Activated T-helper 1 cell treated with anti-CD3 and anti-CD28 coated beads, Interleukin-12 subunit alpha, Interleukin-12 subunit beta, Interleukin-2, Interleukin-4 antibody, amounts not matched to agents 30 ng/mL and 10 ng/mL and 1 ng/mL, durations not matched to agents 14 hours and 24 hours and 36 hours (primary cell): ENCODE data around the gene TMEM61. TPM values are rescaled to one million over a fixed set of nuclear protein-coding genes. Genes with fewer than 3 reads are reported as not detected.

Experiments
- DNase-seq: peaks from one replicate; pipeline ENCODE4 v3.0.0; 2021; ENCODE audit warnings: low spot score
- H3K27ac Mint-ChIP-seq: one replicate; pipeline ENCODE4 v1.8.0; 2021; ENCODE audit warnings: mild to moderate bottlenecking, mixed read lengths
- H3K27me3 Mint-ChIP-seq: one replicate; pipeline ENCODE4 v1.8.0; 2022; ENCODE audit warnings: mild to moderate bottlenecking, moderate library complexity, mixed read lengths; ENCODE audit not compliant: insufficient read depth
- H3K36me3 Mint-ChIP-seq: one replicate; pipeline ENCODE4 v1.8.0; 2021; ENCODE audit warnings: low read depth, mixed read lengths
- H3K4me1 Mint-ChIP-seq: one replicate; pipeline ENCODE4 v1.8.0; 2021; ENCODE audit warnings: low read depth, mixed read lengths
- H3K4me3 Mint-ChIP-seq: one replicate; pipeline ENCODE4 v1.8.0; 2021; ENCODE audit warnings: mild to moderate bottlenecking, moderate library complexity, mixed read lengths
- H3K9me3 Mint-ChIP-seq: one replicate; pipeline ENCODE4 v1.8.0; 2021; ENCODE audit warnings: mixed read lengths
- intact Hi-C: fragments of 100-400 bp; cut with micrococcal nuclease; formaldehyde crosslinking; loops from one replicate; pipeline ENCODE4 v1.15.1; 2024
- total RNA-seq: library from RNA; stranded (reverse); gene quantifications from 2 replicates; pipeline ENCODE4 v1.2.3, GENCODE V29; 2022

TMEM61 gene
- total RNA-seq, 1 donor from 2014 or later: not detected

- no peak overlapping the region for H3K4me3 Mint-ChIP-seq
These were observed 20.9 kb downstream of the TMEM61 start for GRCh38 chr1:55001311-55001710.

GRCh38 chr1:55002686-55003085 lies 22.3 kb downstream of the TMEM61 start:
- intact Hi-C loops: no loop called here
- Mint-ChIP-seq H3K27me3 (peaks cover 9% of the 10 kb centered on the region), H3K36me3 (no peaks in the 10 kb centered on the region), H3K4me3 (no peak overlapping the region), H3K4me1 (no peaks in the 10 kb centered on the region), H3K27ac (no peak overlapping the region), H3K9me3 (no peaks in the 10 kb centered on the region)
- no peak for DNase-seq

More at GRCh38 chr1:55001311-55001710, 20.9 kb downstream of the TMEM61 start:
- intact Hi-C loops: no loop called here
- H3K27me3 Mint-ChIP-seq: peaks cover 19% of the 10 kb centered on the region
- peaks cover 3% of the 10 kb centered on the region for H3K4me1 Mint-ChIP-seq
- DNase-seq: no peak
- no peaks in the 10 kb centered on the region for H3K36me3 Mint-ChIP-seq
- H3K27ac Mint-ChIP-seq: no peak overlapping the region
- H3K9me3 Mint-ChIP-seq: no peaks in the 10 kb centered on the region

GRCh38 chr1:55005351-55006140 lies 25.1 kb downstream of the TMEM61 start:
- no peak for DNase-seq
- no peaks in the 10 kb centered on the region for H3K9me3 Mint-ChIP-seq
- no peak overlapping the region for H3K27ac Mint-ChIP-seq
- peaks cover 1% of the 10 kb centered on the region for H3K27me3 Mint-ChIP-seq
- intact Hi-C loops: no loop called here
- H3K4me3 Mint-ChIP-seq: no peak overlapping the region
- H3K4me1 Mint-ChIP-seq: no peaks in the 10 kb centered on the region
- no peaks in the 10 kb centered on the region for H3K36me3 Mint-ChIP-seq

- no peaks in the 10 kb centered on the region for H3K9me3 Mint-ChIP-seq
These were observed 26.5 kb downstream of the TMEM61 start for GRCh38 chr1:55006931-55007330.

GRCh38 chr1:55007625-55008024 lies 27.2 kb downstream of the TMEM61 start:
- Mint-ChIP-seq H3K9me3 (no peaks in the 10 kb centered on the region), H3K36me3 (no peaks in the 10 kb centered on the region), H3K4me3 (no peak overlapping the region)

More at GRCh38 chr1:55006931-55007330, 26.5 kb downstream of the TMEM61 start:
- Mint-ChIP-seq H3K4me3 (no peak overlapping the region), H3K4me1 (no peaks in the 10 kb centered on the region), H3K27ac (no peak overlapping the region), H3K36me3 (no peaks in the 10 kb centered on the region), H3K27me3 (peaks cover 2% of the 10 kb centered on the region)
- no peak for DNase-seq
- intact Hi-C loops: loop anchor here (1.0 kb wide), 2 partner anchors 21 to 31 kb away; no protein-coding TSS in a partner anchor

GRCh38 chr1:55010194-55010886 lies 29.9 kb downstream of the TMEM61 start:
- H3K4me3 Mint-ChIP-seq: no peak overlapping the region
- DNase-seq: no peak
- intact Hi-C loops: no loop called here
- no peaks in the 10 kb centered on the region for H3K36me3 Mint-ChIP-seq
- H3K27ac Mint-ChIP-seq: no peak overlapping the region
- H3K4me1 Mint-ChIP-seq: no peaks in the 10 kb centered on the region
- H3K27me3 Mint-ChIP-seq: peaks cover 2% of the 10 kb centered on the region
- no peaks in the 10 kb centered on the region for H3K9me3 Mint-ChIP-seq

More at GRCh38 chr1:55007625-55008024, 27.2 kb downstream of the TMEM61 start:
- H3K27ac Mint-ChIP-seq: no peak overlapping the region
- intact Hi-C loops: loop anchor here (1.0 kb wide), 2 partner anchors 21 to 31 kb away; no protein-coding TSS in a partner anchor
- H3K4me1 Mint-ChIP-seq: no peaks in the 10 kb centered on the region
- no peak for DNase-seq
- H3K27me3 Mint-ChIP-seq: peaks cover 2% of the 10 kb centered on the region

- intact Hi-C loops: no loop called here
- no peak overlapping the region for H3K4me3 Mint-ChIP-seq
- no peaks in the 10 kb centered on the region for H3K36me3 Mint-ChIP-seq
- no peak overlapping the region for H3K27ac Mint-ChIP-seq
- H3K4me1 Mint-ChIP-seq: no peaks in the 10 kb centered on the region
- H3K27me3 Mint-ChIP-seq: peaks cover 2% of the 10 kb centered on the region
- no peaks in the 10 kb centered on the region for H3K9me3 Mint-ChIP-seq
- DNase-seq: no peak
These were observed 30.4 kb downstream of the TMEM61 start for GRCh38 chr1:55010887-55011217.

GRCh38 chr1:55012661-55013060 lies 32.2 kb downstream of the TMEM61 start:
- no peak for DNase-seq
- Mint-ChIP-seq H3K27me3 (peaks cover 11% of the 10 kb centered on the region), H3K9me3 (no peaks in the 10 kb centered on the region), H3K4me3 (no peak overlapping the region), H3K27ac (no peak overlapping the region), H3K4me1 (no peaks in the 10 kb centered on the region), H3K36me3 (no peaks in the 10 kb centered on the region)
- intact Hi-C loops: no loop called here

GRCh38 chr1:55015123-55015522 lies 34.7 kb downstream of the TMEM61 start:
- no peak overlapping the region for H3K4me3 Mint-ChIP-seq
- intact Hi-C loops: no loop called here

GRCh38 chr1:55015731-55016620 lies 35.5 kb downstream of the TMEM61 start:
- Mint-ChIP-seq H3K27ac (no peak overlapping the region), H3K4me1 (no peaks in the 10 kb centered on the region), H3K9me3 (no peaks in the 10 kb centered on the region), H3K27me3 (peaks cover 11% of the 10 kb centered on the region), H3K4me3 (no peak overlapping the region), H3K36me3 (no peaks in the 10 kb centered on the region)
- no peak for DNase-seq
- intact Hi-C loops: no loop called here

More at GRCh38 chr1:55015123-55015522, 34.7 kb downstream of the TMEM61 start:
- no peak for DNase-seq
- no peaks in the 10 kb centered on the region for H3K36me3 Mint-ChIP-seq
- no peaks in the 10 kb centered on the region for H3K9me3 Mint-ChIP-seq
- peaks cover 11% of the 10 kb centered on the region for H3K27me3 Mint-ChIP-seq
- H3K4me1 Mint-ChIP-seq: no peaks in the 10 kb centered on the region
- no peak overlapping the region for H3K27ac Mint-ChIP-seq

- Mint-ChIP-seq H3K36me3 (no peaks in the 10 kb centered on the region), H3K4me1 (no peaks in the 10 kb centered on the region), H3K4me3 (no peak overlapping the region), H3K27me3 (peaks cover 11% of the 10 kb centered on the region), H3K9me3 (no peaks in the 10 kb centered on the region), H3K27ac (no peak overlapping the region)
- intact Hi-C loops: no loop called here
- no peak for DNase-seq
These were observed 38.0 kb downstream of the TMEM61 start for GRCh38 chr1:55018395-55018794.

GRCh38 chr1:55021942-55022546 lies 41.6 kb downstream of the TMEM61 start:
- Mint-ChIP-seq H3K27me3 (peaks cover 2% of the 10 kb centered on the region), H3K4me1 (peaks cover 5% of the 10 kb centered on the region), H3K36me3 (no peaks in the 10 kb centered on the region), H3K27ac (no peak overlapping the region), H3K9me3 (no peaks in the 10 kb centered on the region), H3K4me3 (no peak overlapping the region)
- peak; percentile 43 for DNase-seq
- intact Hi-C loops: loop anchor here (1.0 to 2.0 kb wide), 3 partner anchors 27 to 77 kb away; no protein-coding TSS in a partner anchor
